K562 (cell line): ENCODE results near the gene RAB11FIP2.

Experiments
- BRD4 ChIP-seq: fragments of 200-600 bp; sonication (generic); IDR thresholded peaks from 2 replicates; pipeline ENCODE4 v1.6.1; 2017; ENCODE audit warnings: inconsistent platforms
- CTCF ChIP-seq, 3 experiments: IDR thresholded peaks in 2 of 3; conservative IDR thresholded peaks in 1 of 3; 2 replicates each; pipeline ENCODE4 v1.5.1; 2011 to 2012; ENCODE audit warnings: low read length in 3 of 3, mild to moderate bottlenecking in 3 of 3, control low read depth in 2 of 3, improper control_type of control experiment in 1 of 3, inconsistent platforms in 1 of 3, low read depth in 1 of 3, mixed read lengths in 1 of 3, moderate library complexity in 1 of 3; ENCODE audit not compliant: insufficient read depth in 2 of 3
- E2F1 ChIP-seq: sonication (generic); formaldehyde crosslinking; IDR thresholded peaks from 2 replicates; pipeline ENCODE4 v1.8.1; 2023; ENCODE audit warnings: mild to moderate bottlenecking, missing genetic modification reagents, moderate library complexity
- EGR1 ChIP-seq: fragments of 450-650 bp; conservative IDR thresholded peaks from 2 replicates; pipeline ENCODE4 v1.6.1; 2017; ENCODE audit warnings: mild to moderate bottlenecking
- EZH2 ChIP-seq: IDR thresholded peaks from 2 replicates; pipeline ENCODE4 v1.6.1; 2012; ENCODE audit warnings: low read depth, mild to moderate bottlenecking, inconsistent platforms, low read length, borderline replicate concordance
- PATZ1 ChIP-seq: fragments of 250-450 bp; sonication (Bioruptor Pico); IDR thresholded peaks from 2 replicates; pipeline ENCODE4 v1.5.0; 2020; ENCODE audit warnings: mild to moderate bottlenecking, borderline replicate concordance
- SMAD3 ChIP-seq: fragments of 450-650 bp; formaldehyde crosslinking; conservative IDR thresholded peaks from 2 replicates; pipeline ENCODE4 v1.4.0; 2020; ENCODE audit warnings: mild to moderate bottlenecking
- ZFX ChIP-seq: sonication (generic); formaldehyde crosslinking; IDR thresholded peaks from 2 replicates; pipeline ENCODE4 v1.8.0; 2022; ENCODE audit warnings: mild to moderate bottlenecking, missing genetic modification reagents, moderate library complexity
- ZNF512 ChIP-seq: IDR thresholded peaks from 2 replicates; pipeline ENCODE4 v1.6.1; 2016; ENCODE audit warnings: missing genetic modification characterization, missing compliant biosample characterization

- no peak for TF ChIP-seq CTCF (IDR thresholded peaks at IDR 0.05 in 2 of 3, conservative IDR thresholded peaks at IDR 0.05 in 1 of 3; ENCODE audit: insufficient read depth in 2 of 3, low read depth in 1 of 3, low read length in 3 of 3)
- TF ChIP-seq ZFX (CRISPR knock-in tag), result no peak
- no peak for TF ChIP-seq EGR1
- TF ChIP-seq EZH2, result no peak
- TF ChIP-seq PATZ1 (CRISPR knock-in tag), result no peak
- no peak for TF ChIP-seq ZNF512 (tag)
- no peak for TF ChIP-seq BRD4
- no peak for TF ChIP-seq SMAD3
- no peak for TF ChIP-seq E2F1 (CRISPR knock-in tag)
Measured at GRCh38 chr10:118002581-118002980, 44.2 kb downstream of the RAB11FIP2 start.
